HepG2 (cell line): ENCODE data around the gene PNRC1. TPM values are rescaled to one million over a fixed set of nuclear protein-coding genes. Genes with fewer than 3 reads are reported as not detected.

ENCODE experiments used
- ATAC-seq: fragments of 200-7000 bp; cut with Tn5 transposase; 3 replicates; pipeline ENCODE4 v1.9.1; 2020; ENCODE audit warnings: mild to moderate bottlenecking, moderate library complexity
- BruUV-seq: library from RNA; stranded (reverse); fragments of 400-500 nt; replicated peaks from 2 replicates; lab custom pipeline; 2021; lab: Mats Ljungman, UMichigan
- CTCF ChIA-PET: fragments of 300-600 bp; formaldehyde crosslinking; extraction: SDS; loops from one replicate; lab custom pipeline; 2021; ENCODE audit warnings: low total read pairs, inconsistent platforms, low intra/inter-chr PET ratio; lab: Yijun Ruan, JAX
- POLR2A ChIA-PET: fragments of 350-600 bp; sonication (Branson Sonifier 250); formaldehyde crosslinking; loops from one replicate; lab custom pipeline; 2020; ENCODE audit warnings: antibody characterized with exemption, inconsistent platforms; lab: Yijun Ruan, JAX
- DNase-seq: peaks from one replicate; pipeline ENCODE4 v3.0.0-alpha.2; 2015; ENCODE audit warnings: low spot score
- FAIRE-seq: peaks from 3 replicates; lab custom pipeline; 2011; peaks lifted over from hg19 to GRCh38; lab: Jason Lieb, UNC
- H2AFZ ChIP-seq: one replicate; pipeline ENCODE4 v1.6.1; 2011; ENCODE audit warnings: low read length, inconsistent platforms
- H3K27ac ChIP-seq: fragments of 300-600 bp; 3 replicates; pipeline ENCODE4 v1.8.0; 2011; ENCODE audit warnings: mixed run types, mild to moderate bottlenecking, mixed read lengths, low read length, inconsistent platforms; ENCODE audit not compliant: insufficient read depth; ENCODE audit errors: extremely low read length
- H3K27me3 ChIP-seq, 2 experiments: fragments of 200-600 bp in 1 of 2; 2 replicates in 1 of 2; 3 replicates in 1 of 2; pipeline versions ENCODE4 v1.6.0 to v1.8.0; 2011; ENCODE audit warnings: low read length in 2 of 2, mild to moderate bottlenecking in 2 of 2, moderate library complexity in 2 of 2, inconsistent platforms in 1 of 2; ENCODE audit not compliant: insufficient read depth in 2 of 2, control insufficient read depth in 1 of 2
- H3K36me3 ChIP-seq, 2 experiments: fragments of 200-600 bp in 1 of 2; replicated peaks in 1 of 2; 2 replicates in 1 of 2; 3 replicates in 1 of 2; pipeline versions ENCODE4 v1.5.1 to v1.8.0; 2011; ENCODE audit warnings: low read length in 2 of 2, inconsistent platforms in 1 of 2; ENCODE audit not compliant: insufficient read depth in 2 of 2, control insufficient read depth in 1 of 2
- H3K4me1 ChIP-seq: 2 replicates; pipeline ENCODE4 v1.5.1; 2012; ENCODE audit warnings: low read length, inconsistent platforms; ENCODE audit not compliant: insufficient read depth
- H3K4me2 ChIP-seq: 2 replicates; pipeline ENCODE4 v1.6.0; 2011; ENCODE audit warnings: low read depth, low read length, inconsistent platforms
- H3K4me3 ChIP-seq, 3 experiments: fragments of 200-600 bp in 1 of 3; sonication (generic), shearing (Covaris generic) in 1 of 3; replicated peaks in 1 of 3; 2 replicates each; pipeline ENCODE4 v1.5.1; 2011 to 2016; ENCODE audit warnings: low read length in 3 of 3, inconsistent platforms in 2 of 3, low read depth in 2 of 3, mild to moderate bottlenecking in 2 of 3, control low read depth in 1 of 3, mixed read lengths in 1 of 3; ENCODE audit not compliant: insufficient read depth in 1 of 3
- H3K79me2 ChIP-seq: one replicate; pipeline ENCODE4 v1.6.1; 2011; ENCODE audit warnings: low read length, inconsistent platforms; ENCODE audit not compliant: insufficient read depth
- H3K9ac ChIP-seq: 2 replicates; pipeline ENCODE4 v1.6.0; 2011; ENCODE audit warnings: mild to moderate bottlenecking, low read depth, low read length, inconsistent platforms; ENCODE audit not compliant: insufficient read depth
- H3K9me3 ChIP-seq: 2 replicates; pipeline ENCODE4 v1.5.1; 2012; ENCODE audit warnings: mild to moderate bottlenecking, low read length
- H4K20me1 ChIP-seq: 2 replicates; pipeline ENCODE4 v1.6.0; 2011; ENCODE audit warnings: inconsistent platforms, mild to moderate bottlenecking, low read length, moderate library complexity; ENCODE audit not compliant: insufficient read depth
- CHCHD3 ChIP-seq: sonication (generic); formaldehyde crosslinking; IDR thresholded peaks from 2 replicates; pipeline ENCODE4 v1.8.0; 2022; ENCODE audit warnings: mild to moderate bottlenecking, missing genetic modification reagents, moderate library complexity
- DR1 ChIP-seq: sonication (generic); formaldehyde crosslinking; IDR thresholded peaks from 2 replicates; pipeline ENCODE4 v1.8.0; 2021; ENCODE audit warnings: mild to moderate bottlenecking, missing genetic modification reagents, inconsistent platforms
- FOXA1 ChIP-seq, 2 experiments: fragments of 450-650 bp in 1 of 2; sonication (generic) in 1 of 2; formaldehyde crosslinking in 1 of 2; IDR thresholded peaks; 2 replicates each; pipeline versions ENCODE4 v1.4.0 to v1.6.1; 2016 to 2020; ENCODE audit warnings: missing genetic modification reagents in 1 of 2
- FOXA3 ChIP-seq: IDR thresholded peaks from 2 replicates; pipeline ENCODE4 v1.6.1; 2016; ENCODE audit warnings: missing genetic modification reagents, missing compliant biosample characterization
- MAZ ChIP-seq, 2 experiments: sonication (generic) in 1 of 2; formaldehyde crosslinking in 1 of 2; IDR thresholded peaks; 2 replicates each; pipeline versions ENCODE4 v1.5.0 to v1.6.1; 2012 to 2020; ENCODE audit warnings: low read depth in 2 of 2, mild to moderate bottlenecking in 2 of 2, borderline replicate concordance in 1 of 2, improper control_type of control experiment in 1 of 2, low read length in 1 of 2, missing genetic modification reagents in 1 of 2, moderate library complexity in 1 of 2
- ZBTB20 ChIP-seq: sonication (generic); formaldehyde crosslinking; IDR thresholded peaks from 2 replicates; pipeline ENCODE4 v1.8.1; 2023; ENCODE audit warnings: missing genetic modification reagents, low read depth, mild to moderate bottlenecking, borderline replicate concordance
- ZNF720 ChIP-seq: sonication (generic); formaldehyde crosslinking; IDR thresholded peaks from 2 replicates; pipeline ENCODE4 v1.4.0; 2020; ENCODE audit warnings: missing genetic modification reagents
- ZNF773 ChIP-seq: sonication (generic); formaldehyde crosslinking; IDR thresholded peaks from 2 replicates; pipeline ENCODE4 v1.4.0; 2020; ENCODE audit warnings: missing genetic modification reagents, borderline replicate concordance
- WGBS: methylation state at CpG from one replicate; pipeline ENCODE4 v1.1.6; 2017; ENCODE audit warnings: low lambda C conversion rate; 5-methylcytosine and 5-hydroxymethylcytosine counted together
- in situ Hi-C: cut with HindIII; loops from 2 replicates; pipeline ENCODE4 v1.10.0; 2017; ENCODE audit warnings: low pct_unique_long_range_greater_than_20kb; ENCODE audit not compliant: extremely low pct_ligation_motif_present
- intact Hi-C: fragments of 100-400 bp; cut with micrococcal nuclease; formaldehyde crosslinking; loops from one replicate; pipeline ENCODE4 v1.10.0; 2022; ENCODE audit not compliant: unreplicated experiment
- polyA plus RNA-seq, 8 experiments: library from polyadenylated mRNA; depleted of rRNA in 3 of 8; stranded (reverse) in 7 of 8; unstranded in 1 of 8; fragments of >200 nt; fragmentation: Illumina TruSeq in 4 of 8; extraction: Trizol in 4 of 8; gene quantifications; 2 replicates each; pipeline versions ENCODE4 v1.2.1 to v1.2.3, GENCODE V29; 2011 to 2016; ENCODE audit warnings: low read depth in 4 of 8, missing spikeins in 1 of 8, mixed read lengths in 1 of 8; ENCODE audit not compliant: insufficient read depth in 1 of 8
- total RNA-seq, 5 experiments: library from RNA; depleted of rRNA; stranded (reverse); fragments of >200 nt; fragmentation: Illumina TruSeq; extraction: Trizol; gene quantifications; 2 replicates each; pipeline ENCODE4 v1.2.3, GENCODE V29; 2016; ENCODE audit warnings: low read depth in 1 of 5
- TF ChIP-seq, protein P1 (sequence below): sonication (generic); formaldehyde crosslinking; IDR thresholded peaks from 2 replicates; pipeline ENCODE4 v1.4.0; 2020; ENCODE audit warnings: missing genetic modification reagents

Gene PNRC1
- total and polyA plus RNA-seq, 2 of the 13 experiments (the other 11 are each of a cell fraction or from before 2014, with no cell fraction given), result 17.6 to 36.0 TPM

DNA sequence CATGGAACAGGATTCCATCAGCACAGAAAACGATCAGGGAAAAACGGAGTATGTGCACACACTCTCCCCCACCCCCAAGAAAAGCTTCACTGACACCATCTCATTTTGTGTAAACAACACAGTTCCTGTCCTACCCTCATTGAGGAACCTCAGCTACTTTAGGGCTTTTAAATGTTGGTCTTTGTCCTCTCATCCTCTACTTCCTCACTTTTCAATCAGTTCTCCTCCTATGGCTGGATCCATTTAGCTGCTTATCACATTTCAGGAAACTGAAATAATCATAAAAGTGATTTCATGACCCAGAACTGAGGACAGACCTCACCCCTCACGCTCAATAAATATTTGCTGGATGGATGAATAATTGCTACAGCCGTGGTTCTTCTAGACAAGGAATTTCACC, 33.1 kb upstream of the PNRC1 start:
- 0 out of 5 replicates have a peak, but pooled peaks cover 0 to 3% of the 10 kb centered on the region in 2 experiments for H3K27me3 ChIP-seq
- H3K9ac ChIP-seq, result no peak overlapping the region
- no peaks in the 10 kb centered on the region for H4K20me1 ChIP-seq
- no peak overlapping the region for H2AFZ ChIP-seq
- ATAC-seq (no peak), FAIRE-seq (no peak), DNase-seq (no peak)
- H3K79me2 ChIP-seq, result no peaks in the 10 kb centered on the region
- 15% methylated on average over 4 of the region's 4 CpGs for WGBS
- CTCF ChIA-PET, result no interaction called here
- in situ Hi-C loops, result no loop called here
- peak overlapping the region; percentile 30 for H3K4me2 ChIP-seq
- peaks cover 26% of the 10 kb centered on the region for H3K4me1 ChIP-seq
- no peaks in the 10 kb centered on the region for H3K36me3 ChIP-seq
- H3K27ac ChIP-seq, result no peak overlapping the region
- POLR2A ChIA-PET, result interaction anchor here (1.6 to 2.6 kb wide), 2 partner anchors 12 to 32 kb away, joined by 4 to 9 read pairs; no protein-coding TSS in a partner anchor
- TF ChIP-seq, protein P1, sequence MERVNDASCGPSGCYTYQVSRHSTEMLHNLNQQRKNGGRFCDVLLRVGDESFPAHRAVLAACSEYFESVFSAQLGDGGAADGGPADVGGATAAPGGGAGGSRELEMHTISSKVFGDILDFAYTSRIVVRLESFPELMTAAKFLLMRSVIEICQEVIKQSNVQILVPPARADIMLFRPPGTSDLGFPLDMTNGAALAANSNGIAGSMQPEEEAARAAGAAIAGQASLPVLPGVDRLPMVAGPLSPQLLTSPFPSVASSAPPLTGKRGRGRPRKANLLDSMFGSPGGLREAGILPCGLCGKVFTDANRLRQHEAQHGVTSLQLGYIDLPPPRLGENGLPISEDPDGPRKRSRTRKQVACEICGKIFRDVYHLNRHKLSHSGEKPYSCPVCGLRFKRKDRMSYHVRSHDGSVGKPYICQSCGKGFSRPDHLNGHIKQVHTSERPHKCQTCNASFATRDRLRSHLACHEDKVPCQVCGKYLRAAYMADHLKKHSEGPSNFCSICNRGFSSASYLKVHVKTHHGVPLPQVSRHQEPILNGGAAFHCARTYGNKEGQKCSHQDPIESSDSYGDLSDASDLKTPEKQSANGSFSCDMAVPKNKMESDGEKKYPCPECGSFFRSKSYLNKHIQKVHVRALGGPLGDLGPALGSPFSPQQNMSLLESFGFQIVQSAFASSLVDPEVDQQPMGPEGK (CRISPR knock-in tag), result peak; percentile 45; the same call in 1 of the 2 replicates
- no peak for TF ChIP-seq FOXA1 (IDR thresholded peaks at IDR 0.05)
- TF ChIP-seq FOXA1 (CRISPR knock-in tag; IDR thresholded peaks at IDR 0.05), result peak; percentile 59
- no peak for TF ChIP-seq ZBTB20 (CRISPR knock-in tag)
- peak; percentile 56 for TF ChIP-seq FOXA3
- TF ChIP-seq ZNF773 (CRISPR knock-in tag), result no peak
- no peak for TF ChIP-seq CHCHD3 (CRISPR knock-in tag)
- TF ChIP-seq MAZ (IDR thresholded peaks at IDR 0.05; ENCODE audit: borderline replicate concordance, low read depth, low read length), result no peak
- TF ChIP-seq MAZ (CRISPR knock-in tag; IDR thresholded peaks at IDR 0.05; ENCODE audit: low read depth), result no peak
- no peak for TF ChIP-seq ZNF720 (CRISPR knock-in tag)
- no peak for TF ChIP-seq DR1 (CRISPR knock-in tag)
- BruUV-seq, result no TSS peak
- intact Hi-C loops, result no loop called here
- H3K9me3 ChIP-seq, result no peaks in the 10 kb centered on the region
- H3K4me3 ChIP-seq, result no peak overlapping the region
